Activated CD4-positive, alpha-beta T cell treated with anti-CD3 and anti-CD28 coated beads, Interleukin-2, Interleukin-4, amounts not matched to agents 100 ng/mL and 50 ng/mL, durations not matched to agents 16 hours and 8 hours (primary cell): ENCODE results near the gene SEMG2.

Experiments used
- DNase-seq: peaks from one replicate; pipeline ENCODE4 v3.0.0-alpha.2; 2020; ENCODE audit warnings: low spot score

The SEMG2 gene, protein sequence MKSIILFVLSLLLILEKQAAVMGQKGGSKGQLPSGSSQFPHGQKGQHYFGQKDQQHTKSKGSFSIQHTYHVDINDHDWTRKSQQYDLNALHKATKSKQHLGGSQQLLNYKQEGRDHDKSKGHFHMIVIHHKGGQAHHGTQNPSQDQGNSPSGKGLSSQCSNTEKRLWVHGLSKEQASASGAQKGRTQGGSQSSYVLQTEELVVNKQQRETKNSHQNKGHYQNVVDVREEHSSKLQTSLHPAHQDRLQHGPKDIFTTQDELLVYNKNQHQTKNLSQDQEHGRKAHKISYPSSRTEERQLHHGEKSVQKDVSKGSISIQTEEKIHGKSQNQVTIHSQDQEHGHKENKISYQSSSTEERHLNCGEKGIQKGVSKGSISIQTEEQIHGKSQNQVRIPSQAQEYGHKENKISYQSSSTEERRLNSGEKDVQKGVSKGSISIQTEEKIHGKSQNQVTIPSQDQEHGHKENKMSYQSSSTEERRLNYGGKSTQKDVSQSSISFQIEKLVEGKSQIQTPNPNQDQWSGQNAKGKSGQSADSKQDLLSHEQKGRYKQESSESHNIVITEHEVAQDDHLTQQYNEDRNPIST

DNA sequence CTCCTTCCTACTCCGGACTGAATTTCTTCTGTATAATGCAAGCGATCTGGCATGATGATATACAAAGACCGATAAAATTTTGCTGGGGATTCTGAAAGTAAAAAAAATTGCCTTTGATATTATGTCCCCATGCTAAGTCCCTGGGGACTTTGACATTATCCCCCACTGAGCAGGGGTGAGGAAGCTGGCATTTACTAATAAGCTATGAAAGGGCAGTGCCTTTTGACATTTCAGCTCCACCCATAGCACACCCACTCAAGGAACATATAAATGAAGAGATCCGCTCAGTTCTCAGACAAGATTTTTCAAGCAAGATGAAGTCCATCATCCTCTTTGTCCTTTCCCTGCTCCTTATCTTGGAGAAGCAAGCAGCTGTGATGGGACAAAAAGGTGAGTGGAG, at the start of gene SEMG2:
SEMG2 (plus strand) TSS at position 298 of the 400 bp plus-strand sequence; CDS start at position 315, 17 bp downstream.
- no peak for DNase-seq

DNA sequence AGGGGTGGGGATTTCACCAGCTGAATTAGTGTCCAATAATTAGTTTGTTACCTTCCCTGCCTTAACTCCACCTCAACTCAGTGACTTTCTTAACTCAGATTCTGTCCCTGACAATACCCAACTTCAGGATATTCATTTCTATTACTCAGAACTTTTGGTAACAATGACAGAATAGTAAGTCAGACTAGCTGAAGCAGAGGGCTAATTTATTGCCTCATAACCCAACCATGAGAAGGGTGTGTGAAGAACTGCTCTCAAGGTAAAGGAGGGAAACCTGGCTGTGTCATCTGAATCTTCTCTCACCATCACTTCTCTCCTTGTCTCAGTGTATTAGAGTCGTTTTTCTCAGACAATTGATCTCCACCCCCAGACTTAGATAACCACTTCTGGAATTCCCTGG, 47.7 kb upstream of the SEMG2 start:
- no peak for DNase-seq

DNA sequence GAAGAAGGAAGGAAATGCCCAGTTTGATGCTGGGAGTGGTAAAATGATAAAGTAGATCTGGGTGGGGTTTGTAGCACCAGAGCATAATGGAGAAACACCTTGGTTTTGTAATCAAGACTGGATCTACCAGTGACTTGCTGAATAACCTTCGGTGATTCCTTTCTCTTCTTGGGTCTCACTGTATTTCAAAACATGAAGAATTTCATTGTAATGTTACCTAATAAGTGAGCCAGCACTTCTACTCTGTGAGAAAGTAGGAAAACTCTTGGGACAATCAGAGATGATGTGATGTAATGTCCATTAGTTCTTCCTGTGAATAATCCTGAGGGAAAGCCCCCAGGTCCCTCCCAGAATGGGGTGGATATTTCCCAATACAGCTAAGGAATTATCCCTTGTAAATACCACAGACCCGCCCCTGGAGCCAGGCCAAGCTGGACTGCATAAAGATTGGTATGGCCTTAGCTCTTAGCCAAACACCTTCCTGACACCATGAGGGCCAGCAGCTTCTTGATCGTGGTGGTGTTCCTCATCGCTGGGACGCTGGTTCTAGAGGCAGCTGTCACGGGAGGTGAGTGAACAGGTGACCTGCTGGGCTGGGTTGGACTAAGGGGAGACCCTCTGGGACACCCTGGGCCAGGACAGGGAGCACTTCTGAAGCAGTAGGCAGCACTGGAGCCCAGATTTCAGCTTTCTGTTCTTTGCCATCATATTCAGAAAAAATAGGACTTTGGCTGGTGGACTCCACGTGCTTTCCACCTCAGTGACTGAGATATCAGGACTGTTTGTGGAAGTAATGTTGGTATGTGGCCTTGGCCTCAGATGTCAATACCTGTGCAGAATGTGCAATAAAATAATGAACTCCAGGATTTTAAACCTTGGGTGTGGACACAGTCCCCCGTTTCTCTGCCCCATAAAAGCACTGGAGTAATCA, 46.5 kb upstream of the SEMG2 start, which contains the start of gene PI3:
PI3 (plus strand) TSS at position 469 of the 931 bp plus-strand sequence; CDS start at position 490, 21 bp downstream.
- no peak for DNase-seq

DNA sequence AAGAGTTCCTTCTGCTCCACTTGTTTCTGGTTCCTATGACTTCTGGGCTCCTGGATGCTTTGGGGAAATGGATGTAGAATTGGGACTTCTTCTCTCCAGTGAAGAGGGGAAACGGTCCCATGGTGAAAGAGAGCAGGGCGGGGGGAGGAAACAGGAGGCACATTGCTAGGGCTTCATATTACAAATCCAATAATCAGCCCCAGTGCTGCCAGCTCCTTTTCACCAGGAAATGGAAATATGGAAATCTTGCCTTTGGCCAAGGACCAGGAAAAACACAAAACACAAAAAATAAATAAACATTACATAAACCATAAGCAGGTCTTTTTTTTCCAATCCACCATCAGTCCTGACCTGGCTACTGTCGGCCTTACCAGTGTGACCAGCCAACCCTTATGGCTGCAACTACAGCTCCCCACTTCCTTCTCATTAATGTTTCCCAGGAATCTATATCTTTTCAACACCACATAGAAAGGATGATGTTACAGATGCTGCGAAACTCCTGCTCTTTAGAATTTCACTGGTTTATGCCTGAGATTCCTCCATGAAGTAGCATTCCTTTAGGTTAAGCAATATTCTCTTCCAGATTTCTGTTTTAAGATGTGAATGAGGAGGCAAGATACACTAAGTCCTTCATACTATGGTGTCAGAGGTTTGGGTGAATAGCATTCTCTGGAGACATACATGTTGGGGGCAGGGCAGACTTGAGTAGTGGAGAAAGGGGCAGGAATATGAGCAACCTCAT, 44.5 kb upstream of the SEMG2 start:
- no peak for DNase-seq

DNA sequence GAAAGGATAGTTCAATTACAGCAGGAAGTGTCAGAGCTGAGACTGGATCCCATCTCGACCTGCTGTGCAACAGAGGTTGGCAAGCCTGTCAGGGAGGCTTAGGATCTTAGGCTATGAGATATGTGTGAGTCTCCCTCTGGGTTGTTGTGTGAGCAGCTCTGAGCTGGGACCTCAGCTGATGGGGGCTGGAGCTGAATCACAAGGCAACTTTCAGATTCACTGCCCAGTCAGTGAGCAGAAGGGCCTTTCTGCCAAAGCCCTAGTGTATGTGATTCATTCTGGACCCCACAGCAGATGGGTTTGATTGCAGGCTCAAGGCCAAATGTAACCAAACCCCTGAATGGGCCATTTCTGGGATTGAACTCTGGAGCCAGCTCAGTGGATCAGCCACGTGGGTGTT, 42.0 kb upstream of the SEMG2 start:
- DNase-seq = no peak

DNA sequence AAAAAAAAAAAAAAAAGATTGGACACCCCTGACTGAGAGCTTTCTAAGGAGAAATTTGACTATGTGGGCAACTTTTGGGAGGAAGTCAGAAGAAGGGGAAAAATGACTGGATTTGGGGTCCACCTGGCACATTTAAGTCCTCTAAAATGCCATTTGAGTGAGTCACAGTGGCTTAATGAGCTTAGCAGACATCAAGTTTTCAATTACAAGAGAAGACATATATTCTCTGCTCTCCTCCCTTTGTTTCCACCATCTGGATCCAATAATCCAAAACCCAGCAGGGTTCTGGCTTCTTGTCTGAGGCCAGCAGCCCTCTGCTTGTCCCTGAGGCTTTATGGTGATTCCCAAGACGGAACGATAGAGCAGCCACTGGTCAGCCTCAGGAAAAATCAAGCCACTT, 39.5 kb upstream of the SEMG2 start:
- no peak for DNase-seq

DNA sequence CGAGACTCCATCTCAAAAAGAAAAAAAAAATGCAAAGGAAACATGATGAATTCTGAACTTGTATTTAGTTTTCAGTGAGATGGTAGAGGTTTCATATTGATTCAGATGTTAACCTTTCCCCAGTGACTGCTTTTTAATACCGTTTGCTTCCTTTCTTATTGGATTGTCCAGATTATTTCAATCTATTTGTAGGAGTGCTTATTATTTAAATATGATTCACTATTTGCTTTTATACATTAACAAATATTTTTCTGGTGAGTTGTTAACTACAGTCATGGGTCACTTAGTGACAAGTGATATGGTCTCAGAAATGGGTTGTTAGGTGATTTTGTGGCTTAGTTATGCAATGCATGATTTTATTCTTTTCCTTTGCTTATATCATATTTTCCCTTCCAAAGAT, 38.1 kb upstream of the SEMG2 start:
- no peak for DNase-seq

DNA sequence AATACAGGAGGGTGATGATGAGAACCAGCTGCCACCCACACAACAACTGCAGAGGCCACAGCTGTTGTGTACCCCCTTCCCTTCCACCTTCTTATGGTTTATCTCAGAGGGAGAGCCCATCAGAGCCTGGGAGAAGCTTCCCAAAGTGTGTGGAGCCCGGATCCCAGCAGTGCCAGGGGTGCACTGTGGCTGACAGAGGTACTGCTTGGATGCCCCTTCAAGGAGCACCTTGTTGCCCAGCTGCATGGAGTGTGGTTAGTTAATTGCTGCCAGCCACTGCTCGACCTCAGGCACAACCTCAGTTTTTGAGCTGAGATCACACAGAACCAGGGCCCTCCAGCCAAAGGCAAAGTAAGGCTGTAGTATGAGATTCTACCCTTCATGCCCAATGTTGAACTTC, 33.5 kb upstream of the SEMG2 start:
- DNase-seq = no peak

DNA sequence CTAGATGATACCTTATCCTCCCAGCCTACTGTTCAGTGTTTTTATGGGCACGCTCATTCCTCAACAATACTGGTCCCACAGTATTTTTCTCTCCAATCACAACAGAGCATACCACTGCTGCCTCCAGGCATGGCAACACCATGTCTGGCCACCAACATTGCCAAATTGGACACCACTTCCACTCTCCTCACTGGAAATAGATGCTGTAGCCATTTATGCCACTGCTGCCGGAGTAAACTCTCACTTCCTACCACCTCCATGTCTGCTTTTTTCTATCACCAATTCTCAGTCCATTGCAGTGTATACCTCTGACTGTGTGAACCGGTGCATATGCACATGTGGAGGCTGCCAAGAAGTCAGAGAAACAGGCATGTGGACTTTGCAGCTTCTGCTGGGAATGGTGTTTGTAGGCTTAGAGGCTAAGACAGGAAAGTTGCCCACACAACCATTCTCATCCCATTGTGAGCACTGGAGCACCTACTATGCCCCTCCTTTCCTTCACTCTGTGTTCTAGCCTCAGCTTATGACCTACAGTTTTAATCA, 32.0 kb upstream of the SEMG2 start:
- no peak for DNase-seq

DNA sequence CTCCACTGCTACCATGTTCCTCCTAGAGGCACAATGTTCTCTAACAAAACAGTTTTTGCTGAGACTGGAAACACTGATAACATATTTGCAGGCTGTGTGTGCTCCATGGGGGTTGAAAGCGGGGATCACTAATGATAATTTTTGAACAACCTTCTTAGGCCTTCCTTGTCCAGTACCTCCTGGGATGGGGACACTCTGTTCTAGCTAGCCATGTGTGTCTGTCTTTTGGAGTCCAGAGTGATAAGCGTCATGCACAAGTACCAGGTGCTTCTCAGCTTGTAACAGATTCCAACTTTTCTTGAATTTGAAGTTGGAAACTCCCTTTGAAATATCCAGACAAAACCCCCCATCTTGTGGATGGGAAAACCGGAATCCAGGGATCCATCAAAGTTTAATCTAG, 31.3 kb upstream of the SEMG2 start:
- no peak for DNase-seq

DNA sequence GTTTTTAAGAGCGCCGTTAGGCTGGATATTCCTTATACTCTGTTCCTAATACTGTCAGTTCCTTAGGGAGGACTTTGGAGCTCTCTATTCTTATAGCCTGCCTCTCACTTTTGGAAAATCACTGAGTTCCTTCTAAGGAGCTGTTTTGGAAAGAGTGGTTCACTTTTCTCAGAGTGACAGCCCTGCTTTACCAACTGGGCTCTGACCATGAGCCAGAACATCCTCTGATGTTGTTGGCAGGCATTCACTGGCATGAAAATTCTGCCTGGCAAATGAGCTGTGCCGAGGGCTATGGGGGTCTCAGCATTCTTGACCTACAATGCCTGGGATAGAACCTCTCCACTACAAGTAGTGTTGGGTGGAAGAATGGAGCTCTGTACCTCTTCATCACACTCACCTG, 29.2 kb upstream of the SEMG2 start:
- DNase-seq = no peak

DNA sequence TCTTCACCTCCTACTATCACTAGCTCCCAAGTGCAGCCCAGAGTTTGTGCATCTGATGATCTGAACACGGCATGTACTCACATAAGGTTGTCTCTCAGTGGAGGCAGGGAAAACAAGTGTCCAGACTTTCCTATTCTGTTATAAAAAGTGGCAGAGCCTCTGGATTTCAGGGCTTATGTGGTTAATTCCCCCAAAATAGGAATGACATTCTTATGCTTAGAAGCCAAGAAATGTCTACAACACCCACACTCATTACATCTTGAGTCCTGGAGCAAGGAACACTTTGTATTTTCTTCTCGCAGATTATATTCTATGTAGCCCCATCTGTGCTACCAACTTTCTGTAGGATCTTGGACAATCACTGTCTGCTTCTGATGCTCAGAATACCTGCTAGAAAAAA, 27.8 kb upstream of the SEMG2 start:
- DNase-seq = no peak

DNA sequence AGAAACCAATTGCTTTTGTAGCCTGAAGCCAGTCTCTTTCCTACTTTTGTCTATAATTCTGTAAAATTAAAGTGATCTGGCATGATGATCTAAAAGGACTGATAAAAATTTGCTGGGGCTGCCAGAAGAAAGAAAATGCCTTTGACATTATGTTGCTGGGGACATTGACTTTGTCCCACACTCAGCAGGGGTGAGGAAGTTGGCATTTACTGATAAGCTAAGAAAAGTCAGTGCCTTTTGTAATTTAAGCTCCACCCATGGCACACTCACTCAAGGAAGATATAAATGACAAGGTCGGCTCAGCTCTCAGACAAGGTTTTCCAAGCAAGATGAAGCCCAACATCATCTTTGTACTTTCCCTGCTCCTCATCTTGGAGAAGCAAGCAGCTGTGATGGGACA, 14.4 kb upstream of the SEMG2 start, which contains the start of gene SEMG1:
SEMG1 (plus strand) TSS at position 309 of the 400 bp plus-strand sequence; CDS start at position 330, 21 bp downstream.
- no peak for DNase-seq

DNA sequence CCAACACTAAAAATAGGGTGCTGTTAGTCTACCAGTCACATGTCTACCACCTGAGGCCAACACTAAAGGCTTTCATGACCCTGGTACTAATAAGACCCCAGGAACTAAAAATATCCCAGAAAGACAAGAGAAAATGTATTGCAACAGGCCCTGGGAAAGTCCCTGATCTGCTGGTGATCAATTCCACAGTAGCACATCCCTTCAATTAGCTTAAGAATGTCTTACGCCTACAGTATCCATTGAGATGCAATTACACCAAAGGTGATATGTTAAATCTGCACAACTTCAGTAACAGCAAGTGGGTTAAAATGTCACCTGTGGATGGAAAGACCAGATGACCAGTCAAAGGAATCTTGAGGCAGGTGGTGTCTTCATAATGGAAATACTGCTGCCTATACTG, 11.2 kb upstream of the SEMG2 start:
- DNase-seq = no peak

DNA sequence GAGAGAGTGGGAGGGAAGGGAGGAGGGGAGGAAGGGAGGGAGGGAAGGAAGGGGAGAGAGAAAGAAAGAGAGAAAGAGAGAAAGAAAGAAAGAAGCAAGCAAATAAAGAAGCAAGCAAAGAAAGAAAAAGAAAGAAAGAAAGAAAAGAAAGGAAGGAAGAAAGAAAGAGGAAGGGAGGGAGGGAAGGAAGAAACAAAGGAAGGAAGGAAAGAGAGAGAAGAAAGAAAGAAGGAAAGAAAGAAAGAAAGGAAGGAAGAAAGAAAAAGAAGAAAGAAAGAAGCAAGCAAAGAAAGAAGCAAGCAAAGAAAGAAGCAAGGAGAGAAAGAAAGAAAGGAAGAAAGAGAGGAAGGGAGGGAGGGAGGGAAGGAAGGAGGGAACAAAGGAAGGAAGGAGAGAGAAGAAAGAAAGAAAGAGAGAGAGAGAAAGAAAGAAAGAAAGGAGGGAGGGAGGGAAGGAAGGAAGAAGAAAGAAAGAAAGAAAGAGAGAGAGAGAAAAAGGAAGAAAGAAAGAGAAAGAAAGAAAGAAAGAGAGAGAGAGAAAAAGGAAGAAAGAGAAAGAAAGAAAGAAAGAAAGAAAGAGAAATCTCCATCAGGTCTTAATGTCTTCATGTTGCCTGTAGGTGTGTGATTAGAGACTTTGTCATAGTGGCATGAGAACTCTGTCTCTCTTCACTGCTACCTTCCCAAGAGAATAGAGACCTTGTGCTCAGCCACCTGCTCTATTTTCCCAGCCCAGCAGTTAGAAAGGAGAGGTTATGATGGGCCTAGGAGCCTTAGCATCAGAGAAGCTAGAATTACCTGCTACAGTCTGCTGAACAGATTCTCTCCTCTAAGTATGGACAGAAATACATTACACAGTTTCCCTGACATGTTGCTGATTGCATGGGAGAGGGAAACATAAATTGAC, 9.4 kb upstream of the SEMG2 start:
- no peak for DNase-seq

DNA sequence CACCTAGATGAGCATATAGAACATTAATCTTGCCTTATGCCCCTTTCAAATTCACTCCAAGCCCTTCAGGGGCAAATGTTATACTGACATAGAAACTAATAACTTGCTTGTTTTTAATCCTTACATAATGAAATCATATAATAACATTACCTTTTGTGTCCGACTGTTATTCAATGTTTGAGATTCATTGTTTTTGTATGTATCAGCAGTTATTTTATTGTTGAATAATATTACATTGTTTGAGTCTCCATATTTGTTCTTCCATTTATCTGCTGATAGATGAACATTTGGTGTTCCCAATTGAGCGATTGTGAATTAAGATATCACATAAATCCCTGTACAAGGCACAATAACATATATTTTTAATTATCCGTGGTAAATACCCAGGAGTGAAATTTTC, 8.3 kb upstream of the SEMG2 start:
- DNase-seq = no peak

DNA sequence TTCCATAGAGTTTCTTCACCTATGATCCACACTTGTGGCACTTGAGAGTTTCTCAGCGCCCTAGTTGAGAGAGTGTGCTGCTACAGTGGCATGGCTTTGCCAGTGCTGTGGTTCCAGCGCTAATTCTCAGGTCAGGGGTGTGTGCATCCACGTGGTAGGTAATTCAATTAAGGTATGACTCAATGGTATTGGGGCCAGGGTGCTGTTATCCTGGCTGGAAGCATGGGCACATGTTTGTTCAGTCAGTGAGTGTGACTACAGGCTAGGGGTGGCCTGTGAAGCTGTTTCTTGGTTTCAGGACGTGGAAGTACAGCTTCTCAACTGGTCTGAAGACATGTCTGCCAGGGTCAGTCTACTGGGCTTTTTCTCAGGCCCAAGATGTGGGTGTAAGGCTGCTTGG, 3.0 kb upstream of the SEMG2 start:
- DNase-seq = no peak

DNA sequence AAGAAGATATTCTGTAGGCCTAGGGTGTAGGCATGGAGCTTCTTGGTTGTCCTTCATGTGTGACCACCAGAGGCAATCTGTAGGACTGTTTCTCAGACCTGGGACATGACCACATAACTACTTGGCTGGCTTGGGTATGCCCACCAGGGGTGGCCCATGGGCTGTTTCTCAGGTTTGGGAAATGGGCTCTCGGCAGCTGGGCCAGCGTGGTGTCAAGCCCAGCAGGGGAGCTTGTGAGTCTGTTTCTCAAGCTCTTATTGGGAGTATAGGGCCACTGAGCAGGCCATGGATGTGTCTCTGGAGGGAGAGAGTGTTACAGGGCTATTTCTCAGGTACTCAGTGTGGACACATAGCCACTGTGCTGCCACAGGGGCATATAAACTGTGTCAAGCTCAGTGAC, 2.5 kb upstream of the SEMG2 start:
- DNase-seq = no peak

DNA sequence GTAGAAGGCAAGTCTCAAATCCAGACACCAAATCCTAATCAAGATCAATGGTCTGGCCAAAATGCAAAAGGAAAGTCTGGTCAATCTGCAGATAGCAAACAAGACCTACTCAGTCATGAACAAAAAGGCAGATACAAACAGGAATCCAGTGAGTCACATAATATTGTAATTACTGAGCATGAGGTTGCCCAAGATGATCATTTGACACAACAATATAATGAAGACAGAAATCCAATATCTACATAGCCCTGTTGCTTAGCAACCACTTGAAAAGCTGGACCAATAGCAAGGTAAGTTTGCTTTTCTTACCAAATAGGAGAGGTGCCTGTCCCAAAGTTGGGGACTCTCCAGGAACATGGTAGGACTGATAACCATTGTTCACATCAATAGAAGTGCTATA, 2.0 kb downstream of the SEMG2 start:
- no peak for DNase-seq

DNA sequence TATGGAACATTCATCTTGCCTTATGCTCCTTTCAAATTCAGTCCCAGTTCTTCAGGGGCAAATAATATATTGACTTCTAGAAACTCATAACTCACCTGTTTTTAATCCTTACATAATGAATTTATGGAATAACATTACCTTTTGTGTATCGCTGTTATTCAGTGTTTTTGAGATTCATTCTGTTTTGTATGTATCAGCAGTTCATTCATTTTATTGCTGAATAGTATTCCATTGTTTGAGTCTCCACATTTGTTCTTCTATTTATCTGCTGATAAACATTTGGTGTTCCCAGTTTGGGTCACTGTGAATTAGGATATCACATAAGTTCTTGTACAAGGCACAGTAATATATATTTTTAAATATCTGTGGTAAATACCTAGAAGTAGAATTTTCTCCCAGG, 5.1 kb downstream of the SEMG2 start:
- no peak for DNase-seq
